Natural killer cell (primary cell): ENCODE data around the gene APOBEC4. TPM values are rescaled to one million over a fixed set of nuclear protein-coding genes. Genes with fewer than 3 reads are reported as not detected.

Experiments
- ATAC-seq, 3 donors: fragments of 150-1000 bp in 2 of 3; fragments of 200-7000 bp in 1 of 3; cut with Tn5 transposase; 1 replicate in 1 of 3; 2 replicates in 2 of 3; pipeline ENCODE4 v1.10.0; 2021; ENCODE audit warnings: mild to moderate bottlenecking in 2 of 3, moderate library complexity in 2 of 3
- DNase-seq, 2 donors: peaks; one replicate each; pipeline versions ENCODE4 v3.0.0 to v3.0.0-alpha.2; 2013 to 2021; ENCODE audit warnings: mixed read lengths in 1 of 2
- H3K27ac ChIP-seq: one replicate; pipeline ENCODE4 v1.5.1; 2013; ENCODE audit warnings: mild to moderate bottlenecking, low read length
- H3K27me3 ChIP-seq: one replicate; pipeline ENCODE4 v1.6.1; 2013; ENCODE audit warnings: low read length; ENCODE audit not compliant: control insufficient read depth, insufficient read depth
- H3K36me3 ChIP-seq: one replicate; pipeline ENCODE4 v1.6.1; 2013; ENCODE audit warnings: low read length; ENCODE audit not compliant: control insufficient read depth, insufficient read depth
- H3K4me1 ChIP-seq: one replicate; pipeline ENCODE4 v1.6.1; 2013; ENCODE audit warnings: low read length; ENCODE audit not compliant: control insufficient read depth, insufficient read depth
- H3K4me3 ChIP-seq: one replicate; pipeline ENCODE4 v1.5.1; 2013; ENCODE audit warnings: low read length
- H3K9me3 ChIP-seq: one replicate; pipeline ENCODE4 v1.6.1; 2013; ENCODE audit warnings: low read length; ENCODE audit not compliant: control insufficient read depth, insufficient read depth
- H3K27ac Mint-ChIP-seq, 2 donors: one replicate each; pipeline ENCODE4 v1.8.0; 2022; ENCODE audit warnings: mild to moderate bottlenecking in 2 of 2, mixed read lengths in 2 of 2, moderate library complexity in 1 of 2
- H3K27me3 Mint-ChIP-seq, 2 donors: one replicate each; pipeline ENCODE4 v1.8.0; 2022; ENCODE audit warnings: low read depth in 2 of 2, mixed read lengths in 2 of 2
- H3K36me3 Mint-ChIP-seq: one replicate; pipeline ENCODE4 v1.8.0; 2022; ENCODE audit warnings: mixed read lengths
- H3K4me1 Mint-ChIP-seq, 2 donors: one replicate each; pipeline ENCODE4 v1.8.0; 2022; ENCODE audit warnings: mixed read lengths in 2 of 2
- H3K4me3 Mint-ChIP-seq: one replicate; pipeline ENCODE4 v1.8.0; 2022; ENCODE audit warnings: mild to moderate bottlenecking, moderate library complexity, mixed read lengths
- H3K9me3 Mint-ChIP-seq, 2 donors: one replicate each; pipeline ENCODE4 v1.8.0; 2022; ENCODE audit warnings: mixed read lengths in 2 of 2
- WGBS: methylation state at CpG from one replicate; pipeline ENCODE4 v1.1.7; 2013; ENCODE audit warnings: missing lambda C conversion rate; ENCODE audit not compliant: insufficient coverage; 5-methylcytosine and 5-hydroxymethylcytosine counted together
- intact Hi-C: fragments of 100-400 bp; cut with micrococcal nuclease; formaldehyde crosslinking; loops from one replicate; pipeline ENCODE4 v1.14.2; 2022
- total RNA-seq, 4 donors: library from RNA; stranded (reverse); fragments of 120-200 nt in 1 of 4; gene quantifications; one replicate each; pipeline versions ENCODE4 v1.2.3 to v1.2.4, GENCODE V29; 2013 to 2022
- TF ChIP-seq, protein P1 (sequence below): fragments of 200-600 bp; IDR thresholded peaks from one replicate; pipeline ENCODE4 v1.8.0; 2022; ENCODE audit warnings: antibody characterized with exemption

The APOBEC4 gene
- total RNA-seq, 3 donors from 2014 or later (not counting 1 experiment from before 2014, with no cell fraction given) = not detected

DNA sequence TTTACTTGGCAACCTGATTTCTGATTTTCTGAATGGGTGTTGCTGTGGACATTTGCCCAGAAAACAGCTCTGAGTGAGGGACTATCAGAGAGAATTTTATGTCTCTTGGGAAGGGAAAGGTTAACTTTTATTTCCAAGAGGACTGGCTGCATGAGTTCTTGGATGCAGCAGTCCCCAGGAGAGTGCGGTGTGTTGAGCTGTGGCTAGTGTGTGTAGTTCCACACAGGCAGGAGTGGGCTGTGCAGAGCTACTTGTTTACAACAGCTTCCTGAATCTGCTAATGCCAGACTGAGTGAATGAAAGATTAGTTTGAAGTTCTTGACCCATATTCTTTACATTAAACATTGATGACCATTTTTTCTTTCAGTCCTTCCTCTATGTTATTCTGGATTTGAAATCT, 41.0 kb upstream of the APOBEC4 start:
- no peak overlapping the region for H3K4me3 ChIP-seq
- Mint-ChIP-seq H3K9me3 (no peaks in the 10 kb centered on the region), H3K4me3 (no peak overlapping the region), H3K4me1 (no peaks in the 10 kb centered on the region), H3K27me3 (peaks cover 12 to 14% of the 10 kb centered on the region in 2 donors), H3K27ac (no peak overlapping the region), H3K36me3 (no peaks in the 10 kb centered on the region)
- no peaks in the 10 kb centered on the region for H3K36me3 ChIP-seq
- H3K9me3 ChIP-seq = no peaks in the 10 kb centered on the region
- WGBS = 91% methylated on average over 1 of the region's 1 CpG
- TF ChIP-seq, protein P1, sequence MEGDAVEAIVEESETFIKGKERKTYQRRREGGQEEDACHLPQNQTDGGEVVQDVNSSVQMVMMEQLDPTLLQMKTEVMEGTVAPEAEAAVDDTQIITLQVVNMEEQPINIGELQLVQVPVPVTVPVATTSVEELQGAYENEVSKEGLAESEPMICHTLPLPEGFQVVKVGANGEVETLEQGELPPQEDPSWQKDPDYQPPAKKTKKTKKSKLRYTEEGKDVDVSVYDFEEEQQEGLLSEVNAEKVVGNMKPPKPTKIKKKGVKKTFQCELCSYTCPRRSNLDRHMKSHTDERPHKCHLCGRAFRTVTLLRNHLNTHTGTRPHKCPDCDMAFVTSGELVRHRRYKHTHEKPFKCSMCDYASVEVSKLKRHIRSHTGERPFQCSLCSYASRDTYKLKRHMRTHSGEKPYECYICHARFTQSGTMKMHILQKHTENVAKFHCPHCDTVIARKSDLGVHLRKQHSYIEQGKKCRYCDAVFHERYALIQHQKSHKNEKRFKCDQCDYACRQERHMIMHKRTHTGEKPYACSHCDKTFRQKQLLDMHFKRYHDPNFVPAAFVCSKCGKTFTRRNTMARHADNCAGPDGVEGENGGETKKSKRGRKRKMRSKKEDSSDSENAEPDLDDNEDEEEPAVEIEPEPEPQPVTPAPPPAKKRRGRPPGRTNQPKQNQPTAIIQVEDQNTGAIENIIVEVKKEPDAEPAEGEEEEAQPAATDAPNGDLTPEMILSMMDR = no peak
- intact Hi-C loops = no loop called here
- no peak for DNase-seq
- H3K27me3 ChIP-seq = no peaks in the 10 kb centered on the region
- no peaks in the 10 kb centered on the region for H3K4me1 ChIP-seq
- no peak overlapping the region for H3K27ac ChIP-seq
- ATAC-seq = no peak

DNA sequence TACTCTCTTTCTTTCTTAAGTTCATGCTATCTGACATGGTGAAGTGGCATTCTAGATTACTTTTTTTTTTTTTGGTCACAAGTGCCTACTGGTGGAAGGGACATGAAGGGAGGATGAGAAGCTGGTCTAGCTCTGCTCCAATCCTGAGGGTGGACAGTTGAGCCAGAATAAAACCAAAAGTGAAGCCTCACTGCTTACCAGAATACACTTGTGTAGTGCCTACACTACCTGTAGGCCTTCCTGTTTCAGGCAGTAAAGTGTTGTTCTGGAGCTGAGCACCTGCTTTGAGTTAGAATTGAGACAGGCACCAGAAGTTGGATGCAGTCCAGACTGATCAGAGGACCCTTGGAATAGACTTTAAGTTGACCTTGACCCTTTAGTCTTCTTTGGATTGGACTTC, 40.4 kb upstream of the APOBEC4 start:
- ATAC-seq (no peak), DNase-seq (no peak)
- Histone ChIP-seq H3K9me3 (no peaks in the 10 kb centered on the region), H3K27me3 (no peaks in the 10 kb centered on the region), H3K27ac (no peak overlapping the region), H3K36me3 (no peaks in the 10 kb centered on the region), H3K4me3 (no peak overlapping the region), H3K4me1 (no peaks in the 10 kb centered on the region)
- H3K27me3 Mint-ChIP-seq = peaks cover 12 to 14% of the 10 kb centered on the region in 2 donors
- no peaks in the 10 kb centered on the region for H3K9me3 Mint-ChIP-seq
- H3K4me1 Mint-ChIP-seq = no peaks in the 10 kb centered on the region
- intact Hi-C loops = no loop called here
- H3K27ac Mint-ChIP-seq = no peak overlapping the region
- TF ChIP-seq, protein P1 = no peak
- no peak overlapping the region for H3K4me3 Mint-ChIP-seq
- no peaks in the 10 kb centered on the region for H3K36me3 Mint-ChIP-seq

DNA sequence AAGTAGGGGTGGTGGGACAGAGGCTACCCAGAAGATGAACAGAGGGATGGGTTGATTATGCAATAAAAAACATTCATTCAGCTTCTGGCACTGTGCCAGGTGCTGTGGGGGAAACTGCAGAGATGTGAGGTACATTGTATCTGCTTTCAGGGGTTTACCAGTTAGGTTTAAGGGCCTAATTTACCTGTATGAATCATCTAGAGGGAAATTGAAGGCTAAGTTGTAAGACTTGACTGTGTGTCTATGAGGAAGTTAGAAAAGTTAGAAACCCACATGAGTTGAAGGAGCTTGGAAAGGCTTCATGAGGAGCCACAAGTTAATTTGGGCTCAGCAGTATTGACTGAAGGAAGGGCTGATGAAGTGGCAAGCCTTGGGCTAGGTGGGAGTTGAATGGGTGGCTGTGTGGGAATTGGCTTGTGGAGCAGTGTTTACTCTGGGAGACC, 36.7 kb upstream of the APOBEC4 start:
- no peak for DNase-seq
- H3K9me3 Mint-ChIP-seq = no peaks in the 10 kb centered on the region
- Histone ChIP-seq H3K27ac (no peak overlapping the region), H3K4me1 (no peaks in the 10 kb centered on the region), H3K27me3 (peaks cover 5% of the 10 kb centered on the region), H3K9me3 (no peaks in the 10 kb centered on the region), H3K36me3 (no peaks in the 10 kb centered on the region), H3K4me3 (no peak overlapping the region)
- peaks cover 19 to 20% of the 10 kb centered on the region in 2 donors for H3K27me3 Mint-ChIP-seq
- H3K36me3 Mint-ChIP-seq = no peaks in the 10 kb centered on the region
- TF ChIP-seq, protein P1 = no peak
- ATAC-seq = no peak
- no peak overlapping the region for H3K27ac Mint-ChIP-seq
- H3K4me1 Mint-ChIP-seq = no peaks in the 10 kb centered on the region
- intact Hi-C loops = no loop called here
- no peak overlapping the region for H3K4me3 Mint-ChIP-seq

- WGBS = no CpG with 5 or more reads among the region's 2 CpGs
- Mint-ChIP-seq H3K36me3 (no peaks in the 10 kb centered on the region), H3K4me1 (no peaks in the 10 kb centered on the region), H3K9me3 (no peaks in the 10 kb centered on the region), H3K4me3 (no peak overlapping the region), H3K27me3 (peaks cover 22 to 26% of the 10 kb centered on the region in 2 donors), H3K27ac (no peak overlapping the region)
- Histone ChIP-seq H3K4me3 (no peak overlapping the region), H3K9me3 (no peaks in the 10 kb centered on the region), H3K36me3 (no peaks in the 10 kb centered on the region), H3K4me1 (no peaks in the 10 kb centered on the region), H3K27me3 (peaks cover 6% of the 10 kb centered on the region), H3K27ac (no peak overlapping the region)
- no peak for ATAC-seq
- intact Hi-C loops = no loop called here
- TF ChIP-seq, protein P1 = no peak
- no peak for DNase-seq
Observed at GRCh38 chr1:183688341-183689060, 35.4 kb upstream of the APOBEC4 start.
